GM12873 (cell line): Measurements from ENCODE around the gene PEAR1.

ENCODE experiments used
- TF ChIP-seq, protein P1 (sequence below): IDR thresholded peaks from 2 replicates; pipeline ENCODE4 v1.5.1; 2012; ENCODE audit warnings: low read depth, mild to moderate bottlenecking, moderate library complexity, low read length, control low read depth; ENCODE audit not compliant: insufficient read depth; ENCODE audit errors: missing control alignments

PEAR1 gene

GRCh38 chr1:156877433-156878170, 15.9 kb upstream of the PEAR1 start:
- TF ChIP-seq, protein P1, sequence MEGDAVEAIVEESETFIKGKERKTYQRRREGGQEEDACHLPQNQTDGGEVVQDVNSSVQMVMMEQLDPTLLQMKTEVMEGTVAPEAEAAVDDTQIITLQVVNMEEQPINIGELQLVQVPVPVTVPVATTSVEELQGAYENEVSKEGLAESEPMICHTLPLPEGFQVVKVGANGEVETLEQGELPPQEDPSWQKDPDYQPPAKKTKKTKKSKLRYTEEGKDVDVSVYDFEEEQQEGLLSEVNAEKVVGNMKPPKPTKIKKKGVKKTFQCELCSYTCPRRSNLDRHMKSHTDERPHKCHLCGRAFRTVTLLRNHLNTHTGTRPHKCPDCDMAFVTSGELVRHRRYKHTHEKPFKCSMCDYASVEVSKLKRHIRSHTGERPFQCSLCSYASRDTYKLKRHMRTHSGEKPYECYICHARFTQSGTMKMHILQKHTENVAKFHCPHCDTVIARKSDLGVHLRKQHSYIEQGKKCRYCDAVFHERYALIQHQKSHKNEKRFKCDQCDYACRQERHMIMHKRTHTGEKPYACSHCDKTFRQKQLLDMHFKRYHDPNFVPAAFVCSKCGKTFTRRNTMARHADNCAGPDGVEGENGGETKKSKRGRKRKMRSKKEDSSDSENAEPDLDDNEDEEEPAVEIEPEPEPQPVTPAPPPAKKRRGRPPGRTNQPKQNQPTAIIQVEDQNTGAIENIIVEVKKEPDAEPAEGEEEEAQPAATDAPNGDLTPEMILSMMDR = no peak

GRCh38 chr1:156879876-156880275, 13.6 kb upstream of the PEAR1 start:
- TF ChIP-seq, protein P1 = no peak

GRCh38 chr1:156880473-156880872, 13.0 kb upstream of the PEAR1 start:
- TF ChIP-seq, protein P1 = no peak

DNA sequence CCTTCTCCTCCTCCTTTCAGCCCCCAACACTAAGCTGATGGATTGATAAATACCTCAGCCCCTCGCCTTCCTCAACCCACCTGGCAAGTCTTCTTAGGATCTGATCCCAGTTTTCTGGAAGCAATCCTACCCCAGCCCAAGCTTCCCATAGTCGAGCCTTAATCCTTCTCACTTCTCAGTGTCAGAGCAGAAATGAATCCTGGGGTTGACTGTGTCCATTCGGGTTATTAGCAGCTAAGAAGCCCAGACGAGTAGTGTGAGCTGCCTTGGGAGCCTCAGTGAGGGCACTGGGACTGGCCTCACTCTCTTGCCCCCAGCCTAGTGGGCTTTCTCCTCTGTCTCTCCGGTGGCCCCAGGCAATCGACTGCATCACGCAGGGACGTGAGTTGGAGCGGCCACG, 12.4 kb upstream of the PEAR1 start:
- TF ChIP-seq, protein P1 = no peak

DNA sequence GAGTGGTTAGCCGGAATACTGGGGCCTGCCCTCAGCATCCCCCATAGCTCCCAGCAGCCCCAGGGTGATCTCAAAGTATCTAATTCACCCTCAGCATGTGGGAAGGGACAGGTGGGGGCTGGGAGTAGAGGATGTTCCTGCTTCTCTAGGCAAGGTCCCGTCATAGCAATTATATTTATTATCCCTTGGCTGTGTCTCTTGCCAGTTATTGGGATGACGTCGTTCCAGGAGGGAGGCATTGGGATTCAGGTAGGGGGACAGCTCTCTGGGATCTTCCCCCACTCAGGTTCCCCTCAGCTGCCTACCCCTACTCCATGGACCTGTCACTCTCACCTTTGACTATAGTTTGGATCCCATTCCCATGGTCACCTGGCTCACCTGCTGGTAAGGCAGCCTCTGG, 11.9 kb upstream of the PEAR1 start:
- TF ChIP-seq, protein P1 = no peak

- TF ChIP-seq, protein P1 = no peak
These were observed 11.0 kb upstream of the PEAR1 start for GRCh38 chr1:156882543-156882942.

GRCh38 chr1:156883919-156884318, 9.6 kb upstream of the PEAR1 start:
- TF ChIP-seq, protein P1 = no peak
